K562 (cell line): Measurements from ENCODE around the gene FERMT3. TPM values are rescaled to one million over a fixed set of nuclear protein-coding genes. Genes with fewer than 3 reads are reported as not detected.
A peak's percentile ranks its signal among the peaks of the same experiment; 100 is the strongest.

ENCODE experiments used
- BRCA1 ChIP-seq, 2 experiments: fragments of 450-650 bp in 1 of 2; sonication (generic) in 1 of 2; formaldehyde crosslinking in 1 of 2; IDR thresholded peaks; 2 replicates each; pipeline versions ENCODE4 v1.5.0 to v1.6.1; 2017 to 2020; ENCODE audit warnings: mild to moderate bottlenecking in 1 of 2, missing genetic modification reagents in 1 of 2
- CHAMP1 ChIP-seq: fragments of 450-650 bp; IDR thresholded peaks from 2 replicates; pipeline ENCODE4 v1.6.1; 2016; ENCODE audit warnings: mild to moderate bottlenecking
- CHCHD3 ChIP-seq: fragments of 250-450 bp; sonication (Bioruptor Pico); IDR thresholded peaks from 2 replicates; pipeline ENCODE4 v2.1.2; 2022; ENCODE audit warnings: mild to moderate bottlenecking
- ETS2 ChIP-seq: IDR thresholded peaks from 2 replicates; pipeline ENCODE4 v1.6.1; 2016; ENCODE audit warnings: borderline replicate concordance, missing genetic modification characterization, mild to moderate bottlenecking, moderate library complexity, missing compliant biosample characterization; ENCODE audit not compliant: poor library complexity, severe bottlenecking
- MTA1 ChIP-seq: fragments of 450-650 bp; IDR thresholded peaks from 2 replicates; pipeline ENCODE4 v1.6.1; 2017; ENCODE audit warnings: borderline replicate concordance
- PRMT5 ChIP-seq: sonication (generic); formaldehyde crosslinking; IDR thresholded peaks from 2 replicates; pipeline ENCODE4 v1.5.0; 2020; ENCODE audit warnings: missing genetic modification reagents
- REST ChIP-seq, 2 experiments: fragments of 450-650 bp; formaldehyde crosslinking in 1 of 2; IDR thresholded peaks; 2 replicates each; pipeline versions ENCODE4 v1.4.0 to v1.6.1; 2014 to 2020; ENCODE audit warnings: mild to moderate bottlenecking in 2 of 2, borderline replicate concordance in 1 of 2, low read depth in 1 of 2
- SAFB2 ChIP-seq: fragments of 200-400 bp; formaldehyde crosslinking; IDR thresholded peaks from 2 replicates; pipeline ENCODE4 v1.6.1; 2018; ENCODE audit warnings: borderline replicate concordance, low read length, low read depth, moderate library complexity; ENCODE audit not compliant: severe bottlenecking
- TSHZ1 ChIP-seq: fragments of 250-450 bp; sonication (Bioruptor Pico); IDR thresholded peaks from 2 replicates; pipeline ENCODE4 v1.4.0; 2020; ENCODE audit warnings: mild to moderate bottlenecking, moderate library complexity
- ZFPM2 ChIP-seq: fragments of 250-450 bp; sonication (Bioruptor Pico); IDR thresholded peaks from 2 replicates; pipeline ENCODE4 v1.5.1; 2022; ENCODE audit warnings: mild to moderate bottlenecking
- ZNF644 ChIP-seq: fragments of 200-800 bp; sonication (Bioruptor generic); IDR thresholded peaks from 2 replicates; pipeline ENCODE4 v1.6.1; 2016; ENCODE audit warnings: low read depth, missing genetic modification characterization, missing compliant biosample characterization
- polyA plus RNA-seq, 8 experiments: library from polyadenylated mRNA; depleted of rRNA in 4 of 8; stranded (reverse) in 5 of 8; unstranded in 3 of 8; fragments of >200 nt; fragmentation: Nextera tagmentation in 2 of 8; fragmentation: Illumina TruSeq in 1 of 8; extraction: Ambion mirVana in 2 of 8; extraction: Trizol in 1 of 8; gene quantifications; 2 replicates each; pipeline versions ENCODE4 v1.2.1 to v1.2.3, GENCODE V29; 2011 to 2014; ENCODE audit warnings: inconsistent platforms in 1 of 8, missing spikeins in 1 of 8
- total RNA-seq, 7 experiments: library from RNA; depleted of rRNA in 6 of 7; stranded (reverse); fragments of >200 nt in 6 of 7; fragmentation: Illumina TruSeq in 2 of 7; extraction: Trizol in 2 of 7; gene quantifications; 2 replicates each; pipeline versions ENCODE4 v1.2.1 to v1.2.3, GENCODE V29; 2011 to 2021; ENCODE audit warnings: low replicate concordance in 1 of 7

FERMT3 gene
- total and polyA plus RNA-seq, 9 of the 15 experiments (the other 6 are each of a cell fraction or from before 2014, with no cell fraction given) = 3.2 to 275 (median 79.7) TPM

GRCh38 chr11:64185175-64185692 lies 21.3 kb upstream of the FERMT3 start (continued):
- peak; percentile 58 for TF ChIP-seq REST (IDR thresholded peaks at IDR 0.05; ENCODE audit: borderline replicate concordance)
- TF ChIP-seq REST (CRISPR knock-in tag; IDR thresholded peaks at IDR 0.05; ENCODE audit: low read depth) = peak; percentile 75
- no peak for TF ChIP-seq TSHZ1 (CRISPR knock-in tag)
- TF ChIP-seq PRMT5 (CRISPR knock-in tag) = no peak
- TF ChIP-seq MTA1 = no peak
- TF ChIP-seq ETS2 (tag) = no peak
- TF ChIP-seq SAFB2 = no peak
- no peak for TF ChIP-seq CHCHD3
- no peak for TF ChIP-seq CHAMP1
- TF ChIP-seq ZFPM2 (CRISPR knock-in tag) = no peak
- no peak for TF ChIP-seq BRCA1 (IDR thresholded peaks at IDR 0.05)
- TF ChIP-seq BRCA1 (CRISPR knock-in tag; IDR thresholded peaks at IDR 0.05) = 0 out of 2 replicates have a peak, but pooled peaks have one; percentile 27
- TF ChIP-seq ZNF644 (tag) = no peak
